Loucy (cell line): ENCODE results near the gene PHACTR4.

Experiments used
- H2AFZ ChIP-seq: fragments of 200-600 bp; sonication (generic); 2 replicates; pipeline ENCODE4 v1.6.0; 2016; ENCODE audit warnings: antibody characterized with exemption, mild to moderate bottlenecking, low read length, moderate library complexity
- H3F3A ChIP-seq: fragments of 200-600 bp; 2 replicates; pipeline ENCODE4 v1.6.0; 2016; ENCODE audit warnings: antibody characterized with exemption, low read depth, mild to moderate bottlenecking
- H3K27me3 ChIP-seq: fragments of 200-600 bp; sonication (generic); 2 replicates; pipeline ENCODE4 v1.6.1; 2014; ENCODE audit warnings: low read length, mild to moderate bottlenecking; ENCODE audit not compliant: insufficient read depth, poor library complexity, severe bottlenecking
- H3K36me3 ChIP-seq: fragments of 200-600 bp; sonication (generic); 2 replicates; pipeline ENCODE4 v1.6.1; 2016; ENCODE audit warnings: low read length; ENCODE audit not compliant: insufficient read depth
- H3K4me1 ChIP-seq: fragments of 200-600 bp; sonication (generic); 2 replicates; pipeline ENCODE4 v1.5.1; 2014; ENCODE audit warnings: low read length, mild to moderate bottlenecking; ENCODE audit not compliant: insufficient read depth, poor library complexity, severe bottlenecking
- H3K4me2 ChIP-seq: fragments of 200-600 bp; sonication (generic); 2 replicates; pipeline ENCODE4 v1.6.0; 2014; ENCODE audit warnings: antibody characterized with exemption, low read length, low read depth, mild to moderate bottlenecking; ENCODE audit not compliant: poor library complexity, severe bottlenecking
- H3K4me3 ChIP-seq: fragments of 200-600 bp; sonication (generic); 2 replicates; pipeline ENCODE4 v1.5.1; 2014; ENCODE audit warnings: low read length, mild to moderate bottlenecking, mixed read lengths; ENCODE audit not compliant: poor library complexity, severe bottlenecking
- H3K79me2 ChIP-seq: fragments of 200-600 bp; sonication (generic); 2 replicates; pipeline ENCODE4 v1.6.1; 2014; ENCODE audit warnings: low read length; ENCODE audit not compliant: insufficient read depth
- H3K9ac ChIP-seq: fragments of 200-600 bp; sonication (generic); 2 replicates; pipeline ENCODE4 v1.6.0; 2014; ENCODE audit warnings: mild to moderate bottlenecking, low read depth, low read length, moderate library complexity; ENCODE audit not compliant: poor library complexity, severe bottlenecking
- H3K9me2 ChIP-seq: fragments of 200-600 bp; sonication (generic); replicated peaks from 2 replicates; pipeline ENCODE4 v1.6.1; 2016; ENCODE audit warnings: low read depth, low read length, mixed read lengths
- H3K9me3 ChIP-seq: fragments of 200-600 bp; sonication (generic); 2 replicates; pipeline ENCODE4 v1.6.1; 2014; ENCODE audit warnings: mild to moderate bottlenecking, antibody characterized with exemption, low read length, low read depth; ENCODE audit not compliant: insufficient read depth
- H4K20me1 ChIP-seq: fragments of 200-600 bp; sonication (generic); 2 replicates; pipeline ENCODE4 v1.6.0; 2014; ENCODE audit warnings: antibody characterized with exemption, low read length, mild to moderate bottlenecking; ENCODE audit not compliant: insufficient read depth, poor library complexity, severe bottlenecking
- CTCF ChIP-seq: fragments of 200-600 bp; sonication (generic); conservative IDR thresholded peaks from 2 replicates; pipeline ENCODE4 v1.5.1; 2014; ENCODE audit warnings: mild to moderate bottlenecking, antibody characterized with exemption, low read length
- EZH2phosphoT487 ChIP-seq: fragments of 200-600 bp; IDR thresholded peaks from 2 replicates; pipeline ENCODE4 v1.6.1; 2018; ENCODE audit warnings: antibody characterized with exemption, mild to moderate bottlenecking, moderate library complexity, borderline replicate concordance

Gene PHACTR4

DNA sequence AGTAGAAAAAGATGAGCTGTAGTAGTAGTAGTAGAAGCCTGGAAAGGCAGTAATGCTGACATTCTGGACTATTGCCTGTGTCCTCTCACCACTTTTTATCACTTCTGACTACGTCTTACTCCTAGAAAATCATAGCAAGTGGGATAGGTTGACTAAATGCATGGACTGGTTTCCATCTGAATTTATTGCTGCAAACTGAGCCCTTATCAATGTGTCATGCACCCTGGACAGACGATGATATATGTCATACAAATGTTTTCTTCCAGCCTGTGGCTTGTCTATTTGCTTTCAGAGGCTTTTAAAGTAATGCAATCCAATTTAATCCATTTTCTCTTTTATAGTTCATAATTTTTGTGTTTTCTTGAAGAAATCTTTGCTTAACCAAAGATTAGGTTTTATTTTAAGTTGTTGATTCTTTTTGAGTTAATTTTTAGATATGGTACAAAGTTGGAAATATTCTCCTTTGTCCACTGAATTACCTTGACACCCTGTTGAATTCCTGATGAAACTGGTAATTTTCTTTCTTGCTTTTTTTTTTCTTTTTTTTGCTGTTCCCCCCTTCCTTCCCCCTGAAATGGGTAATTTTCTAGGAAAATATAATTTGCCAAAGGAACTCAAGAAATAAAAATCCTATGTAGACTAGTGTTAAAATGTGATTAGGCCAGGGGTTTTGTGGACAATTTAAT lies 47.1 kb downstream of the PHACTR4 start:
- H3K4me2 ChIP-seq, result peak overlapping the region; percentile 75
- H3K36me3 ChIP-seq, result 0 out of 2 replicates have a peak, but pooled peaks cover 2% of the 10 kb centered on the region
- no peaks in the 10 kb centered on the region for H3K9me2 ChIP-seq
- H3K9me3 ChIP-seq, result no peaks in the 10 kb centered on the region
- H3K4me1 ChIP-seq, result peaks cover 43% of the 10 kb centered on the region
- H3K79me2 ChIP-seq, result peaks cover 55% of the 10 kb centered on the region
- H2AFZ ChIP-seq, result no peak overlapping the region
- TF ChIP-seq EZH2phosphoT487 (no peak), CTCF (no peak)
- peak overlapping the region; percentile 63 for H3K4me3 ChIP-seq
- no peaks in the 10 kb centered on the region; the same call in 1 of the 2 replicates for H3F3A ChIP-seq
- peak overlapping the region; percentile 59 for H3K9ac ChIP-seq
- H4K20me1 ChIP-seq, result peaks cover 3% of the 10 kb centered on the region
- H3K27me3 ChIP-seq, result no peaks in the 10 kb centered on the region

GRCh38 chr1:28417441-28417922 lies 47.9 kb downstream of the PHACTR4 start:
- Histone ChIP-seq H4K20me1 (peaks cover 8% of the 10 kb centered on the region), H2AFZ (no peak overlapping the region), H3K27me3 (no peaks in the 10 kb centered on the region), H3K9me3 (no peaks in the 10 kb centered on the region), H3K36me3 (0 out of 2 replicates have a peak, but pooled peaks cover 2% of the 10 kb centered on the region), H3F3A (no peaks in the 10 kb centered on the region; the same call in 1 of the 2 replicates), H3K4me1 (peaks cover 47% of the 10 kb centered on the region), H3K79me2 (peaks cover 57% of the 10 kb centered on the region), H3K9ac (peak overlapping the region; percentile 59), H3K4me2 (peak overlapping the region; percentile 75), H3K4me3 (peak overlapping the region; percentile 63), H3K9me2 (no peaks in the 10 kb centered on the region)
- TF ChIP-seq CTCF (no peak), EZH2phosphoT487 (no peak)

- peak overlapping the region; percentile 75 for H3K4me2 ChIP-seq
- peaks cover 57% of the 10 kb centered on the region for H3K79me2 ChIP-seq
- H3K9me2 ChIP-seq, result no peaks in the 10 kb centered on the region
- H3K4me3 ChIP-seq, result peak overlapping the region; percentile 63
- peaks cover 47% of the 10 kb centered on the region for H3K4me1 ChIP-seq
- H3F3A ChIP-seq, result no peaks in the 10 kb centered on the region; the same call in 1 of the 2 replicates
- no peaks in the 10 kb centered on the region for H3K9me3 ChIP-seq
- no peak overlapping the region for H2AFZ ChIP-seq
- H4K20me1 ChIP-seq, result peaks cover 8% of the 10 kb centered on the region
- no peak for TF ChIP-seq CTCF
- no peak for TF ChIP-seq EZH2phosphoT487
- no peaks in the 10 kb centered on the region for H3K36me3 ChIP-seq
- no peaks in the 10 kb centered on the region for H3K27me3 ChIP-seq
- peak overlapping the region; percentile 59 for H3K9ac ChIP-seq
These were observed 48.5 kb downstream of the PHACTR4 start for GRCh38 chr1:28417926-28418637.
